GM11168 (cell line): ENCODE data around the gene AIRE.

Experiments
- in situ Hi-C: fragments of 300-500 bp; cut with MboI; formaldehyde crosslinking; loops from one replicate; pipeline ENCODE4 v1.12.0; 2022; ENCODE audit warnings: low sequenced_read_pairs; ENCODE audit not compliant: unreplicated experiment

Gene AIRE

GRCh38 chr21:44319407-44320065 is 33.9 kb downstream of the AIRE start:
- in situ Hi-C loops = no loop called here

GRCh38 chr21:44320847-44321246 is 35.2 kb downstream of the AIRE start:
- in situ Hi-C loops = no loop called here

- in situ Hi-C loops = no loop called here
Measured at GRCh38 chr21:44321846-44322450, 36.3 kb downstream of the AIRE start.

GRCh38 chr21:44322621-44323325 is 37.1 kb downstream of the AIRE start:
- in situ Hi-C loops = no loop called here

- in situ Hi-C loops = no loop called here
Measured at GRCh38 chr21:44323591-44323990, 37.9 kb downstream of the AIRE start.

- in situ Hi-C loops = no loop called here
Measured at GRCh38 chr21:44324106-44324853, 38.6 kb downstream of the AIRE start.

- in situ Hi-C loops = no loop called here
Measured at GRCh38 chr21:44324854-44325107, 39.1 kb downstream of the AIRE start.

- in situ Hi-C loops = no loop called here
Measured at GRCh38 chr21:44325386-44326271, 40.0 kb downstream of the AIRE start.

GRCh38 chr21:44326272-44326647 is 40.6 kb downstream of the AIRE start:
- in situ Hi-C loops = no loop called here

- in situ Hi-C loops = no loop called here
Measured at GRCh38 chr21:44326716-44327602, 41.3 kb downstream of the AIRE start.

GRCh38 chr21:44327603-44327974 is 41.9 kb downstream of the AIRE start:
- in situ Hi-C loops = no loop called here

GRCh38 chr21:44328242-44328895 is 42.7 kb downstream of the AIRE start:
- in situ Hi-C loops = no loop called here

- in situ Hi-C loops = no loop called here
Measured at GRCh38 chr21:44329086-44329889, 43.6 kb downstream of the AIRE start.

GRCh38 chr21:44329971-44330681 is 44.5 kb downstream of the AIRE start:
- in situ Hi-C loops = no loop called here

GRCh38 chr21:44330698-44331097 is 45.0 kb downstream of the AIRE start:
- in situ Hi-C loops = no loop called here

- in situ Hi-C loops = no loop called here
Measured at GRCh38 chr21:44331209-44331608, 45.5 kb downstream of the AIRE start.

GRCh38 chr21:44331650-44332307 is 46.1 kb downstream of the AIRE start:
- in situ Hi-C loops = no loop called here
